Lower leg skin (tissue), 4 donors: ENCODE measurements around the gene KIAA0825. TPM values are rescaled to one million over a fixed set of nuclear protein-coding genes. Genes with fewer than 3 reads are reported as not detected.

ENCODE experiments used
- DNase-seq, 2 donors: peaks; one replicate each; pipeline ENCODE4 v3.0.0-alpha.2; 2019; ENCODE audit warnings: low spot score in 2 of 2
- H3K4me3 ChIP-seq: fragments of 200-600 bp; sonication (generic); 2 replicates; pipeline ENCODE4 v1.5.1; 2017; ENCODE audit warnings: mild to moderate bottlenecking, low read depth; ENCODE audit not compliant: poor library complexity, severe bottlenecking
- POLR2A ChIP-seq, 2 donors: fragments of 450-650 bp; IDR thresholded peaks; one replicate each; pipeline ENCODE4 v1.6.1; 2016 to 2017; ENCODE audit warnings: antibody characterized with exemption in 2 of 2, mild to moderate bottlenecking in 1 of 2, moderate library complexity in 1 of 2
- WGBS, 2 donors: methylation state at CpG; one replicate each; pipeline ENCODE4 v1.1.5; 2018; 5-methylcytosine and 5-hydroxymethylcytosine counted together
- intact Hi-C: fragments of 100-400 bp; cut with DNase I; formaldehyde crosslinking; loops from one replicate; pipeline ENCODE4 v1.15.0; 2023; ENCODE audit warnings: low total_unique reads
- total RNA-seq, 4 donors: library from RNA; depleted of rRNA; stranded (reverse); fragments of >200 nt; gene quantifications; one replicate each; pipeline ENCODE4 v1.1.0, GENCODE V29; 2016
- TF ChIP-seq, protein P1 (sequence below), 3 donors: fragments of 450-650 bp; IDR thresholded peaks; one replicate each; pipeline ENCODE4 v1.5.1; 2016; ENCODE audit warnings: antibody characterized with exemption in 3 of 3, mild to moderate bottlenecking in 3 of 3, moderate library complexity in 2 of 3

KIAA0825 gene
- total RNA-seq, 4 donors from 2014 or later = 1.6 to 3.4 (median 2.5) TPM

DNA sequence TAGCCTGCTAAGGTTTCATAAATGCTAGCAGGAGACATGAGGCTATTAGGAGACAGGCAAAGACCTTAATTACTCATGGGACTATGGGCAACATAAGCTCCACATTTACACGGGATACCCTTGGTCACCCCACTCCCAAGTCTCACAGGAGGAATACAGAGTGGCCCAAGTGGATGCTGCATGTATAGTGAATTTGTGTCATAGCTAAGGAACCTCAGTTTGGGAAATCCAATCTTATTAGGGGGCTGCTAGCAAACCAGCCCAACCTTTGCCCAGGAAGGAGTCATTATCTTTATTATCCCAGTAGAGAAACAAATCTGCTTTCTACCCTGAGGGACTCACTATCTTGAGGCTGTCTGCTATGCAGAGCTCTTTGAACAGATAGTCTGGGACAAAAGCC, 405.9 kb downstream of the KIAA0825 start:
- 0 to 57% methylated on average over 1 of the region's 1 CpG for WGBS, 2 donors
- TF ChIP-seq POLR2A (IDR thresholded peaks at IDR 0.05) = no peak
- TF ChIP-seq, protein P1, sequence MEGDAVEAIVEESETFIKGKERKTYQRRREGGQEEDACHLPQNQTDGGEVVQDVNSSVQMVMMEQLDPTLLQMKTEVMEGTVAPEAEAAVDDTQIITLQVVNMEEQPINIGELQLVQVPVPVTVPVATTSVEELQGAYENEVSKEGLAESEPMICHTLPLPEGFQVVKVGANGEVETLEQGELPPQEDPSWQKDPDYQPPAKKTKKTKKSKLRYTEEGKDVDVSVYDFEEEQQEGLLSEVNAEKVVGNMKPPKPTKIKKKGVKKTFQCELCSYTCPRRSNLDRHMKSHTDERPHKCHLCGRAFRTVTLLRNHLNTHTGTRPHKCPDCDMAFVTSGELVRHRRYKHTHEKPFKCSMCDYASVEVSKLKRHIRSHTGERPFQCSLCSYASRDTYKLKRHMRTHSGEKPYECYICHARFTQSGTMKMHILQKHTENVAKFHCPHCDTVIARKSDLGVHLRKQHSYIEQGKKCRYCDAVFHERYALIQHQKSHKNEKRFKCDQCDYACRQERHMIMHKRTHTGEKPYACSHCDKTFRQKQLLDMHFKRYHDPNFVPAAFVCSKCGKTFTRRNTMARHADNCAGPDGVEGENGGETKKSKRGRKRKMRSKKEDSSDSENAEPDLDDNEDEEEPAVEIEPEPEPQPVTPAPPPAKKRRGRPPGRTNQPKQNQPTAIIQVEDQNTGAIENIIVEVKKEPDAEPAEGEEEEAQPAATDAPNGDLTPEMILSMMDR (IDR thresholded peaks at IDR 0.05) = no peak
- no peak overlapping the region for H3K4me3 ChIP-seq
- intact Hi-C loops = no loop called here
- no peak for DNase-seq

DNA sequence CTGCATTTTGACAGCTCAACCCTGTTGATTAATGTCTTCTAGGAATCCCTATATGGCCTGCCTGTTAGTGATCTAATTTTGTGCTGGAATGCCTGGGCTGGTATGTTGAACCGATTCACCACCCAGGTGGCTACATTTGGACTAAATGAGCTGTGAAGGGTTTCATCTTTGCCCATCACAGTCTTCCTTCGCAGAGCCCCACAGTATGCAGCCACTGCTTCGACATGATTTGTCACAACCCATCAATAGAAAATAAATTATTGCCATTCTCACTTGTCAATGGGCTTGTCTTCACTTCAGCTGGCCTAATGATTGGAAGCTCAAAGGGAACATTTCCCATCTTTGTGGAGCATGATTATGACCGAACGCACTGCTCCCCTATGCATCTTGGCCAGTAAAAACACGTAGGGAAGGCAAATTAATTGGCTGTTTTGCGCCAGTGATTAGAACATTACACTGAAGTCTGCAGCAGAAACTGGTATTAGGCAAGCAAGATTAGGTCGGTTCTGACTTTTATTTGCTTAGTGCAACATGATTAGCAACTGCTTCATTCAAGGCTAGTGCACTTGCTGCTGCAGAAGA, 408.5 kb downstream of the KIAA0825 start:
- WGBS, 2 donors = 76 to 83% methylated on average over 8 of the region's 8 CpGs
- intact Hi-C loops = no loop called here
- DNase-seq = no peak
- TF ChIP-seq, protein P1 (IDR thresholded peaks at IDR 0.05) = no peak
- TF ChIP-seq POLR2A (IDR thresholded peaks at IDR 0.05) = no peak
- H3K4me3 ChIP-seq = no peak overlapping the region

DNA sequence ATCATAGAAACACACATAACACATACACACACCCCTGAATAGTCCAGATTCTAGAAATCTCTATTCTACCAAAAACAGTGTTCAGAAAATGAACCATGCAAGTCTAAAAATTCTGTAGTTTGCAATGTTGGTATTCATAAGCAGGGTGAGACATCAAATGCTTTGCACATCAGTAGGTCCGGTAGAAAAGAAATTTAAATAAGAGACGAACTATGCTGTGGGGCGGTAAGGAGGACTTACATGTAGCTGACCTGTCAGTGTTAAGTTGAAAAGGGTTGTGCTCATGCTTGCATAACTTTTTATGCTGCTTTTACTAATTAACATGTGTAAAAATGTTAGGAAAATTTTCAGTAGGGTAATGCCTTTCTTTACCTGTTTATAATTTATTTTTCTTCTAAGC, 409.1 kb downstream of the KIAA0825 start:
- no peak for TF ChIP-seq POLR2A (IDR thresholded peaks at IDR 0.05)
- TF ChIP-seq, protein P1 (IDR thresholded peaks at IDR 0.05) = no peak
- DNase-seq = no peak
- intact Hi-C loops = no loop called here
- H3K4me3 ChIP-seq = no peak overlapping the region
- 89 to 93% methylated on average over 3 of the region's 3 CpGs for WGBS, 2 donors

DNA sequence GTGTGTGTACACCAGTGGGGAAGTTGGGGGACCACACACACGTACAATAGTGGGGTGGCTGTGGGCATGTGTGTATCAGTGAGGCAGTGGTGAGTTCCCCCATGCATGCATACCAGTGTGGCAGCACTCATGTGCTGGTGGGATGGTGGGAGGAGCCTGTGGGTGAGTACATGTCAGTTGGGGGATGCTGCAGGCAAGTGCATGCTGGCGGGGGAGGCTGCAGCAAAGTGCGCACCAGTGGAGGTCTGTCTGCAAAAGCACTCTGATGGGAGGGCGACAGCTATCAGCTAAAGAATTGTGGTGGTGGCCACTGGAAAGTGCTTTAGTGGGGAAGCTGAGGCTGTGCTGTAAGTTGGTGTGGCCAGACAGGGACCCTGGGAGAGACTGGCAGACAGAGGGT, 418.8 kb downstream of the KIAA0825 start:
- intact Hi-C loops = no loop called here
- WGBS, 2 donors = 95 to 96% methylated on average over 4 of the region's 4 CpGs
- no peak overlapping the region for H3K4me3 ChIP-seq
- TF ChIP-seq POLR2A (IDR thresholded peaks at IDR 0.05) = no peak
- TF ChIP-seq, protein P1 (IDR thresholded peaks at IDR 0.05) = no peak
- DNase-seq = no peak

DNA sequence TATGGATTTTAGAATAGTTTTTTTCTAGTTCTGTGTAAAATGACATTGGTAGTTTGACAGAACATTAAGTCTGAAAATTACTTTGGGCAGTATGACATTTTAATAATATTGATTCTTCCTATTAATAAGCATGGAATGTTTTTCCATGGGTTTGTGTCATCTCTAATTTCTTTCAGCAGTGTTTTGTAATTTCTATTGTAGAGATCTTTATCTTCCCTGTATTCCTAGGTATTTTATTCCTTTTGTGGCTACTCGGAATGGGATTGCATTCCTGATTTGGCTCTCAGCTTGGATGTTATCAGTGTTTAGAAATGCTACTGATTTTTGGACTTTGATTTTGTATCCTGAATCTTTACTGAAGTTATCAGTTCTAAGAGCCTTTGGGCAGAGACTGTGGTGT, 420.4 kb downstream of the KIAA0825 start:
- H3K4me3 ChIP-seq = no peak overlapping the region
- TF ChIP-seq POLR2A (IDR thresholded peaks at IDR 0.05) = no peak
- TF ChIP-seq, protein P1 (IDR thresholded peaks at IDR 0.05) = no peak
- 77 to 90% methylated on average over 1 of the region's 1 CpG for WGBS, 2 donors
- intact Hi-C loops = no loop called here
- no peak for DNase-seq

DNA sequence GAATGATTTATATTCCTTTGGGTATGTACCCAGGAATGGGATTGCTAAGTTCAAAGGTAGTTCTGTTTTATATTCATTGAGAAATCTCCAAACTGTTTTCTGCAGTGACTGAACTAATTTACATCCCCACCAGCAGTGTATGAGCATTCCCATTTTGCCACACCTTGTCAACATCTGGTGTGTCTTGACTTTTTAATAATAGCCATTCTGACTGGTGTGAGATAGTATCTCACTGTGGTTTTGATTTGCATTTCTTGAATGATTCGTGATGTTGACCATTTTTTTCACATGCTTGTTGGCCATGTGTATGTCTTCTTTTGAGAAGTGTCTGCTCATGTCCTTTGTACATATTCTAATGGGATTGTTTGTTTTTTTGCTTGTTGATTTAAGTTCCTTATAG, 421.5 kb downstream of the KIAA0825 start:
- WGBS, 2 donors = 63 to 72% methylated on average over 1 of the region's 1 CpG
- intact Hi-C loops = no loop called here
- no peak overlapping the region for H3K4me3 ChIP-seq
- DNase-seq = no peak
- TF ChIP-seq, protein P1 (IDR thresholded peaks at IDR 0.05) = no peak
- TF ChIP-seq POLR2A (IDR thresholded peaks at IDR 0.05) = no peak
